SU-DHL-6 (cell line): ENCODE data around the gene CARMIL3.

Experiments used
- H2AFZ ChIP-seq: fragments of 200-600 bp; sonication (generic); 2 replicates; pipeline ENCODE4 v1.6.1; 2014; ENCODE audit warnings: low read depth, mild to moderate bottlenecking, moderate library complexity, mixed read lengths, antibody characterized with exemption, low read length; ENCODE audit not compliant: severe bottlenecking
- H3F3A ChIP-seq: fragments of 200-600 bp; shearing (Covaris generic); 2 replicates; pipeline ENCODE4 v1.6.0; 2016; ENCODE audit warnings: antibody characterized with exemption, mild to moderate bottlenecking; ENCODE audit not compliant: insufficient read depth
- H3K27ac ChIP-seq: fragments of 200-600 bp; sonication (generic); 2 replicates; pipeline ENCODE4 v1.5.1; 2016; ENCODE audit warnings: low read depth, mild to moderate bottlenecking, low read length, moderate library complexity, mixed read lengths
- H3K27me3 ChIP-seq: fragments of 200-600 bp; sonication (generic), shearing (Covaris generic); 2 replicates; pipeline ENCODE4 v1.6.0; 2014; ENCODE audit warnings: mild to moderate bottlenecking, low read length
- H3K36me3 ChIP-seq: fragments of 200-600 bp; sonication (generic); 2 replicates; pipeline ENCODE4 v1.6.1; 2014; ENCODE audit warnings: mild to moderate bottlenecking, low read length, mixed read lengths
- H3K4me2 ChIP-seq: fragments of 300-600, 200-600 bp; shearing (Covaris generic), sonication (generic); 2 replicates; pipeline ENCODE4 v1.6.0; 2014; ENCODE audit warnings: low read length, low read depth, mild to moderate bottlenecking; ENCODE audit not compliant: poor library complexity, severe bottlenecking
- H3K4me3 ChIP-seq: fragments of 200-600 bp; sonication (generic); 2 replicates; pipeline ENCODE4 v1.5.1; 2014; ENCODE audit warnings: antibody characterized with exemption, low read length, mild to moderate bottlenecking, mixed read lengths; ENCODE audit not compliant: insufficient read depth, poor library complexity, severe bottlenecking
- H3K79me2 ChIP-seq: fragments of 200-600 bp; sonication (generic); 2 replicates; pipeline ENCODE4 v1.6.1; 2014; ENCODE audit warnings: mild to moderate bottlenecking, low read length, moderate library complexity; ENCODE audit not compliant: insufficient read depth
- H3K9ac ChIP-seq: fragments of 200-600 bp; sonication (generic); 2 replicates; pipeline ENCODE4 v1.7.0; 2014; ENCODE audit warnings: mild to moderate bottlenecking, low read length
- H3K9me2 ChIP-seq: fragments of 200-600 bp; sonication (generic); replicated peaks from 2 replicates; pipeline ENCODE4 v1.6.1; 2014; ENCODE audit warnings: low read length; ENCODE audit not compliant: insufficient read depth
- H3K9me3 ChIP-seq: fragments of 200-600 bp; sonication (generic); 2 replicates; pipeline ENCODE4 v1.6.1; 2014; ENCODE audit warnings: low read length, mixed read lengths; ENCODE audit not compliant: insufficient read depth
- H4K20me1 ChIP-seq: fragments of 200-600 bp; sonication (generic); 2 replicates; pipeline ENCODE4 v1.6.1; 2014; ENCODE audit warnings: low read depth, mild to moderate bottlenecking, antibody characterized with exemption, low read length, moderate library complexity, mixed read lengths
- CTCF ChIP-seq: fragments of 200-600 bp; sonication (generic); IDR thresholded peaks from one replicate; pipeline ENCODE4 v1.5.1; 2017; ENCODE audit warnings: antibody characterized with exemption, mild to moderate bottlenecking, low read length, moderate library complexity; ENCODE audit not compliant: insufficient read depth, poor library complexity, severe bottlenecking
- EZH2phosphoT487 ChIP-seq: fragments of 200-600 bp; sonication (generic), shearing (Covaris generic); conservative IDR thresholded peaks from 2 replicates; pipeline ENCODE4 v1.6.1; 2018; ENCODE audit warnings: mild to moderate bottlenecking, antibody characterized with exemption, low read length, moderate library complexity, mixed read lengths

Gene CARMIL3

DNA sequence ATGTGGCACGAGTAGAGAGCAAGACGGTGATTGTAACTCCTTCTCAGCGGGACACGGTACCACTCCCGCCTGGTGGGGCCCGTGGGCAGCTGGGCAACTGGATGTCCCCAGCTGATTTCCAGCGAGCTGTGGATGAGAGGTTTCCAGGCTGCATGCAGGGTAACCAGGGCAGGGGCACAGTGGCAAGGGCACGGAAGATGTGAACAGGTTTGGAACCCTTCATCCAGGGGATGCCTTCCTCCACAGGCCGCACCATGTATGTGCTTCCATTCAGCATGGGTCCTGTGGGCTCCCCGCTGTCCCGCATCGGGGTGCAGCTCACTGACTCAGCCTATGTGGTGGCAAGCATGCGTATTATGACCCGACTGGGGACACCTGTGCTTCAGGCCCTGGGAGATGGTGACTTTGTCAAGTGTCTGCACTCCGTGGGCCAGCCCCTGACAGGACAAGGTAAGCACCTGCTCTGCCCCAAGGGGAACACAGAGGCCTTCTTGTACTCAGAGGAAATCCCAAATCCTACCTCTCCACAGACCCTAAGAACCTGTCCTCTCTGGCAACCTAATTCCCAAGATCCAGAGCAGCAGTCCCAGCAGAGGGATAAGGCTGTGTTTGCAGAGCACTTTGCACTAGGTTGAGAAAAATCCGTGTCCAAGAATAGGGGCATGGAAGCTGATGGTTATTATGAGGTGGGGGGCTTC, 46.6 kb downstream of the CARMIL3 start:
- Histone ChIP-seq H3F3A (peaks cover 14% of the 10 kb centered on the region), H3K9ac (no peak overlapping the region), H3K9me2 (no peaks in the 10 kb centered on the region), H3K79me2 (peaks cover 8% of the 10 kb centered on the region; the same call in 1 of the 2 replicates), H3K27me3 (no peaks in the 10 kb centered on the region), H3K4me3 (no peak overlapping the region), H4K20me1 (no peaks in the 10 kb centered on the region), H3K9me3 (no peaks in the 10 kb centered on the region), H3K4me2 (no peak overlapping the region), H3K27ac (no peak overlapping the region), H3K36me3 (no peaks in the 10 kb centered on the region), H2AFZ (no peak overlapping the region)
- TF ChIP-seq EZH2phosphoT487: no peak
- no peak for TF ChIP-seq CTCF

GRCh38 chr14:24098927-24099813, 47.4 kb downstream of the CARMIL3 start:
- TF ChIP-seq CTCF: no peak
- no peak for TF ChIP-seq EZH2phosphoT487
- peaks cover 10% of the 10 kb centered on the region for H3F3A ChIP-seq
- peaks cover 8% of the 10 kb centered on the region; the same call in 1 of the 2 replicates for H3K79me2 ChIP-seq
- no peak overlapping the region for H3K4me3 ChIP-seq
- H2AFZ ChIP-seq: no peak overlapping the region
- H3K9ac ChIP-seq: no peak overlapping the region
- no peaks in the 10 kb centered on the region for H3K27me3 ChIP-seq
- no peak overlapping the region for H3K27ac ChIP-seq
- H3K36me3 ChIP-seq: peaks cover 4% of the 10 kb centered on the region; the same call in 1 of the 2 replicates
- no peak overlapping the region for H3K4me2 ChIP-seq
- no peaks in the 10 kb centered on the region for H3K9me2 ChIP-seq
- H4K20me1 ChIP-seq: no peaks in the 10 kb centered on the region
- no peaks in the 10 kb centered on the region for H3K9me3 ChIP-seq

DNA sequence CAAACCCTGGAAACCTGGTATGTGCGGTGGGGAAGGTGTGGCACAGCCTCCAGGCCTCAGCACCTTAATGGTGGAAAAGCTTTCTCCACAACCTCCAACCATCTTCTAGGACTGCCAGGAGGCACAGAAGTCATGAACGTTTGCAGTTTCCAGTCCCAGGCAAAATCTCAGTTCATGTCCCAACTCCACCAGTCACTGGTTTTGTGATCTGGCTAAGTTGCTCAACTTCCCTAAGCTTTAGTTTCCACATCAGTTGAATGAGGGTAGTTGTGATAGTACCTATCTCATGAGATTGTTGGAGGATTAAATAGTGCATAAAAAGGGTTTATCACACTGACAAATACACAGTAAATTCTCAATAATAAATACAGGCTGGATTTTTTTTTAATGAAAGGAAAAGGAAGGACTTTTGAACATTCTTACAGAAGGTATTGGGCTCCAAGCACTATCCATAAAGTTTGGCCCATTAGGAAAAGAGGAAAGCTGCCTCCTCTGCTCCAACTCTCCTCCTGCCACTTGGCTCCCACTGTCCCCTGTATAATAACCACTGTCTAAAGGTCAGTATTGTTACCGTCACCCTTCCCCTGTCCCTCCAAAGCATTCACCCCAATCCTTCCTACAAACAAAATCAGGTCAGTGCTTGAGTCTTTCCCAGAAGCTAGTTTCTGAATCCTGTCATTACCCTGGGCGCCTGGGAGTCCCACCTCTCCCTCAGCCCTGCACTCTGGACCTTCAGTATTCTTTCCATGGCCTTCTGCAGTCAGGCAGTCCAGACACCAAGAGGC, 48.6 kb downstream of the CARMIL3 start:
- no peaks in the 10 kb centered on the region for H3K27me3 ChIP-seq
- H3K9ac ChIP-seq: no peak overlapping the region
- no peaks in the 10 kb centered on the region for H4K20me1 ChIP-seq
- no peak overlapping the region for H3K4me3 ChIP-seq
- no peak overlapping the region for H3K4me2 ChIP-seq
- H3K27ac ChIP-seq: no peak overlapping the region
- no peak overlapping the region for H2AFZ ChIP-seq
- H3K9me3 ChIP-seq: no peaks in the 10 kb centered on the region
- H3F3A ChIP-seq: peaks cover 5% of the 10 kb centered on the region; the same call in 1 of the 2 replicates
- H3K79me2 ChIP-seq: no peaks in the 10 kb centered on the region
- H3K9me2 ChIP-seq: no peaks in the 10 kb centered on the region
- TF ChIP-seq EZH2phosphoT487 (no peak), CTCF (no peak)
- H3K36me3 ChIP-seq: peaks cover 4% of the 10 kb centered on the region; the same call in 1 of the 2 replicates
